OCI-LY7 (cell line): ENCODE results near the gene CRMP1. TPM values are rescaled to one million over a fixed set of nuclear protein-coding genes. Genes with fewer than 3 reads are reported as not detected.

Experiments
- BruUV-seq: library from RNA; stranded (reverse); fragments of 400-500 nt; replicated peaks from 2 replicates; lab custom pipeline; 2021; lab: Mats Ljungman, UMichigan
- CTCF ChIA-PET: fragments of 300-600 bp; sonication (Branson Sonifier 250); formaldehyde crosslinking; loops from one replicate; lab custom pipeline; 2022; ENCODE audit warnings: antibody characterized with exemption; ENCODE audit not compliant: unreplicated experiment; lab: Charles Lee
- POLR2A ChIA-PET: fragments of 300-600 bp; sonication (Branson Sonifier 250); formaldehyde crosslinking; loops from one replicate; lab custom pipeline; 2022; ENCODE audit warnings: antibody characterized with exemption; lab: Charles Lee
- DNase-seq: peaks from one replicate; pipeline ENCODE4 v3.0.0-alpha.2; 2015; ENCODE audit warnings: low spot score
- H2AFZ ChIP-seq: fragments of 200-600 bp; sonication (generic), shearing (Covaris generic); 2 replicates; pipeline ENCODE4 v1.6.1; 2014; ENCODE audit warnings: mild to moderate bottlenecking, antibody characterized with exemption, low read length, moderate library complexity
- H3K27ac ChIP-seq: fragments of 200-600 bp; sonication (generic); 2 replicates; pipeline ENCODE4 v1.5.1; 2014; ENCODE audit warnings: mixed run types, low read depth, mild to moderate bottlenecking, moderate library complexity, low read length, inconsistent platforms; ENCODE audit not compliant: poor library complexity, severe bottlenecking
- H3K36me3 ChIP-seq: fragments of 200-600 bp; sonication (generic); 2 replicates; pipeline ENCODE4 v1.6.1; 2014; ENCODE audit warnings: mild to moderate bottlenecking, antibody characterized with exemption, low read length, moderate library complexity, mixed read lengths; ENCODE audit not compliant: insufficient read depth
- H3K4me1 ChIP-seq: fragments of 200-600 bp; sonication (generic); 2 replicates; pipeline ENCODE4 v1.5.1; 2014; ENCODE audit warnings: mild to moderate bottlenecking, low read length; ENCODE audit not compliant: insufficient read depth, poor library complexity, severe bottlenecking
- H3K4me2 ChIP-seq: fragments of 200-600 bp; sonication (generic); 2 replicates; pipeline ENCODE4 v1.6.1; 2014; ENCODE audit warnings: mild to moderate bottlenecking, low read length
- H3K4me3 ChIP-seq: fragments of 200-600 bp; sonication (generic); 2 replicates; pipeline ENCODE4 v1.5.1; 2014; ENCODE audit warnings: mild to moderate bottlenecking, low read depth, low read length; ENCODE audit not compliant: poor library complexity, severe bottlenecking
- H3K79me2 ChIP-seq: fragments of 200-600 bp; sonication (generic); 2 replicates; pipeline ENCODE4 v1.6.1; 2016; ENCODE audit warnings: low read depth, mild to moderate bottlenecking, low read length, moderate library complexity, mixed read lengths; ENCODE audit not compliant: insufficient read depth
- H3K9me2 ChIP-seq: fragments of 200-600 bp; sonication (generic); 2 replicates; pipeline ENCODE4 v1.6.1; 2016; ENCODE audit warnings: mild to moderate bottlenecking, low read length, mixed read lengths; ENCODE audit not compliant: insufficient read depth
- H3K9me3 ChIP-seq: fragments of 200-600 bp; sonication (generic); 2 replicates; pipeline ENCODE4 v1.6.1; 2014; ENCODE audit warnings: mild to moderate bottlenecking, mixed run types, low read length, mixed read lengths
- H4K20me1 ChIP-seq: fragments of 200-600 bp; sonication (generic); 2 replicates; pipeline ENCODE4 v1.6.1; 2014; ENCODE audit warnings: mild to moderate bottlenecking, antibody characterized with exemption, low read length, moderate library complexity, mixed read lengths; ENCODE audit not compliant: insufficient read depth
- CTCF ChIP-seq: fragments of 200-600 bp; sonication (generic); conservative IDR thresholded peaks from 2 replicates; pipeline ENCODE4 v1.5.1; 2014; ENCODE audit warnings: mild to moderate bottlenecking, antibody characterized with exemption, low read length, moderate library complexity, mixed read lengths
- EZH2phosphoT487 ChIP-seq: fragments of 200-600 bp; sonication (generic); IDR thresholded peaks from 2 replicates; pipeline ENCODE4 v1.6.1; 2018; ENCODE audit warnings: low read depth, borderline replicate concordance, mild to moderate bottlenecking, mixed run types, antibody characterized with exemption, low read length, moderate library complexity, mixed read lengths
- intact Hi-C: fragments of 100-400 bp; cut with micrococcal nuclease; formaldehyde crosslinking; loops from one replicate; pipeline ENCODE4 v1.10.0; 2022; ENCODE audit not compliant: unreplicated experiment
- total RNA-seq, 2 experiments: library from RNA; depleted of rRNA in 1 of 2; stranded (reverse); fragments of >200 nt in 1 of 2; shearing (Covaris generic) in 1 of 2; gene quantifications; 2 replicates each; pipeline ENCODE4 v1.2.3, GENCODE V29; 2014 to 2022

Gene CRMP1
- total RNA-seq, 2 experiments from 2014 or later = not detected

- no peaks in the 10 kb centered on the region for H4K20me1 ChIP-seq
- no peak overlapping the region for H2AFZ ChIP-seq
- H3K4me3 ChIP-seq = no peak overlapping the region
- no peaks in the 10 kb centered on the region for H3K36me3 ChIP-seq
- no TSS peak for BruUV-seq
- H3K27ac ChIP-seq = no peak overlapping the region
- H3K4me2 ChIP-seq = no peak overlapping the region
- H3K9me3 ChIP-seq = no peaks in the 10 kb centered on the region
- no peaks in the 10 kb centered on the region for H3K9me2 ChIP-seq
- no peak for DNase-seq
- ChIA-PET CTCF (no interaction called here), POLR2A (interaction anchor here (0.6 kb wide), 1 partner anchor 40 kb away, joined by 3 read pairs; no protein-coding TSS in a partner anchor)
- H3K4me1 ChIP-seq = no peaks in the 10 kb centered on the region
- intact Hi-C loops = no loop called here
- TF ChIP-seq EZH2phosphoT487 (no peak), CTCF (no peak)
- H3K79me2 ChIP-seq = no peaks in the 10 kb centered on the region
Measured at GRCh38 chr4:5827108-5828004, 65.5 kb downstream of the CRMP1 start.

GRCh38 chr4:5826437-5827107 is 66.3 kb downstream of the CRMP1 start:
- Histone ChIP-seq H3K79me2 (no peaks in the 10 kb centered on the region), H3K9me3 (no peaks in the 10 kb centered on the region), H2AFZ (no peak overlapping the region), H3K36me3 (no peaks in the 10 kb centered on the region), H3K9me2 (no peaks in the 10 kb centered on the region), H3K4me2 (no peak overlapping the region), H3K27ac (no peak overlapping the region), H4K20me1 (no peaks in the 10 kb centered on the region), H3K4me1 (no peaks in the 10 kb centered on the region), H3K4me3 (no peak overlapping the region)
- DNase-seq = no peak
- POLR2A ChIA-PET = interaction anchor here (0.6 kb wide), 1 partner anchor 40 kb away, joined by 3 read pairs; no protein-coding TSS in a partner anchor
- TF ChIP-seq EZH2phosphoT487 (no peak), CTCF (no peak)
- CTCF ChIA-PET = no interaction called here
- no TSS peak for BruUV-seq
- intact Hi-C loops = no loop called here
